ENCODE measurements around the gene CCDC88C. TPM values are rescaled to one million over a fixed set of nuclear protein-coding genes. Genes with fewer than 3 reads are reported as not detected.

CCDC88C gene
- total RNA-seq, 1 donor from 2014 or later = 8.4 TPM

GRCh38 chr14:91291786-91292405 is 125.7 kb downstream of the CCDC88C start:
- DNase-seq (ENCODE audit: low spot score) = no peak

GRCh38 chr14:91290986-91291385 is 126.6 kb downstream of the CCDC88C start:
- no peak for DNase-seq (ENCODE audit: low spot score)

- no peak for DNase-seq (ENCODE audit: low spot score)
These were observed 128.2 kb downstream of the CCDC88C start for GRCh38 chr14:91289464-91289863.

GRCh38 chr14:91288876-91289275 is 128.7 kb downstream of the CCDC88C start:
- no peak for DNase-seq (ENCODE audit: low spot score)

- peak; percentile 61 for DNase-seq (ENCODE audit: low spot score)
These were observed 131.1 kb downstream of the CCDC88C start for GRCh38 chr14:91286530-91286937.

- peak; percentile 39 for DNase-seq (ENCODE audit: low spot score)
These were observed 132.7 kb downstream of the CCDC88C start for GRCh38 chr14:91284791-91285548.

- peak; percentile 91 for DNase-seq (ENCODE audit: low spot score)
These were observed 133.4 kb downstream of the CCDC88C start for GRCh38 chr14:91284146-91284790.

- DNase-seq (ENCODE audit: low spot score) = no peak
These were observed 134.0 kb downstream of the CCDC88C start for GRCh38 chr14:91283666-91284065.

- DNase-seq (ENCODE audit: low spot score) = no peak
These were observed 134.5 kb downstream of the CCDC88C start for GRCh38 chr14:91282954-91283645.

- no peak for DNase-seq (ENCODE audit: low spot score)
These were observed 136.3 kb downstream of the CCDC88C start for GRCh38 chr14:91281346-91281745.

- DNase-seq (ENCODE audit: low spot score) = no peak
These were observed 137.5 kb downstream of the CCDC88C start for GRCh38 chr14:91280129-91280528.

- no peak for DNase-seq (ENCODE audit: low spot score)
These were observed 138.3 kb downstream of the CCDC88C start for GRCh38 chr14:91279354-91279753.

- DNase-seq (ENCODE audit: low spot score) = no peak
These were observed 139.3 kb downstream of the CCDC88C start for GRCh38 chr14:91278383-91278715.

GRCh38 chr14:91277546-91278382 is 139.9 kb downstream of the CCDC88C start:
- no peak for DNase-seq (ENCODE audit: low spot score)

GRCh38 chr14:91274796-91275195 is 142.8 kb downstream of the CCDC88C start:
- DNase-seq (ENCODE audit: low spot score) = no peak

GRCh38 chr14:91273885-91274273 is 143.7 kb downstream of the CCDC88C start:
- no peak for DNase-seq (ENCODE audit: low spot score)

- no peak for DNase-seq (ENCODE audit: low spot score)
These were observed 144.2 kb downstream of the CCDC88C start for GRCh38 chr14:91273273-91273884.

GRCh38 chr14:91272341-91273272 is 145.0 kb downstream of the CCDC88C start:
- no peak for DNase-seq (ENCODE audit: low spot score)

GRCh38 chr14:91271639-91272038 is 146.0 kb downstream of the CCDC88C start:
- DNase-seq (ENCODE audit: low spot score) = no peak

- no peak for DNase-seq (ENCODE audit: low spot score)
These were observed 147.0 kb downstream of the CCDC88C start for GRCh38 chr14:91270619-91271018.

All from umbilical cord (tissue), 2 donors.